Activated CD8-positive, alpha-beta T cell treated with anti-CD3 and anti-CD28 coated beads for 36 hours (primary cell): ENCODE data around the gene GTF2F2. TPM values are rescaled to one million over a fixed set of nuclear protein-coding genes. Genes with fewer than 3 reads are reported as not detected.
"Not testable (repeated sequence)": the region's sequence is repeated elsewhere in the genome, so short reads cannot be mapped to it uniquely, and the experiment has no call there.

Source experiments
- ATAC-seq: fragments of 200-7000 bp; cut with Tn5 transposase; one replicate; pipeline ENCODE4 v1.10.0; 2021; ENCODE audit warnings: mild to moderate bottlenecking, moderate library complexity
- CTCF ChIA-PET: fragments of 350-600 bp; sonication (Branson Sonifier 250); formaldehyde crosslinking; loops from one replicate; lab custom pipeline; 2021; ENCODE audit warnings: antibody characterized with exemption; lab: Charles Lee
- POLR2A ChIA-PET: fragments of 350-600 bp; sonication (Branson Sonifier 250); formaldehyde crosslinking; loops from one replicate; lab custom pipeline; 2021; ENCODE audit warnings: antibody characterized with exemption; lab: Charles Lee
- DNase-seq: peaks from one replicate; pipeline ENCODE4 v3.0.0-alpha.2; 2020
- H3K27ac Mint-ChIP-seq: one replicate; pipeline ENCODE4 v1.8.0; 2021; ENCODE audit warnings: mild to moderate bottlenecking, mixed read lengths
- H3K27me3 Mint-ChIP-seq: one replicate; pipeline ENCODE4 v1.8.0; 2021; ENCODE audit warnings: mixed read lengths
- H3K36me3 Mint-ChIP-seq: one replicate; pipeline ENCODE4 v1.8.0; 2021; ENCODE audit warnings: low read depth, mixed read lengths
- H3K4me1 Mint-ChIP-seq: one replicate; pipeline ENCODE4 v1.8.0; 2021; ENCODE audit warnings: low read depth, mixed read lengths
- H3K4me3 Mint-ChIP-seq: one replicate; pipeline ENCODE4 v1.8.0; 2021; ENCODE audit warnings: mild to moderate bottlenecking, moderate library complexity, mixed read lengths
- H3K9me3 Mint-ChIP-seq: one replicate; pipeline ENCODE4 v1.8.0; 2021; ENCODE audit warnings: mixed read lengths
- intact Hi-C: fragments of 100-400 bp; cut with micrococcal nuclease; formaldehyde crosslinking; loops from one replicate; pipeline ENCODE4 v1.10.0; 2022
- total RNA-seq, 2 experiments: library from RNA; stranded (reverse); gene quantifications; one replicate each; pipeline ENCODE4 v1.2.3, GENCODE V29; 2021
- TF ChIP-seq, protein P1 (sequence below): fragments of 200-600 bp; IDR thresholded peaks from one replicate; pipeline ENCODE4 v1.8.0; 2022; ENCODE audit warnings: antibody characterized with exemption, mild to moderate bottlenecking

The GTF2F2 gene
- total RNA-seq, 2 experiments from 2014 or later = 25.8 to 28.9 TPM

GRCh38 chr13:45297456-45298205 is 177.3 kb downstream of the GTF2F2 start:
- intact Hi-C loops = no loop called here
- H3K27me3 Mint-ChIP-seq = peaks cover 2% of the 10 kb centered on the region
- ChIA-PET CTCF (interaction anchor here (1.1 to 5.3 kb wide), 8 partner anchors 11 to 250 kb away, joined by 3 to 32 read pairs (median 4); no protein-coding TSS in a partner anchor), POLR2A (interaction anchor here (0.7 to 1.1 kb wide), 4 partner anchors 9 to 248 kb away, joined by 3 to 4 read pairs (median 3); no protein-coding TSS in a partner anchor)
- H3K9me3 Mint-ChIP-seq = no peaks in the 10 kb centered on the region
- DNase-seq (peak; percentile 16), ATAC-seq (peak; percentile 79)
- H3K4me3 Mint-ChIP-seq = no peak overlapping the region
- peaks cover 34% of the 10 kb centered on the region for H3K4me1 Mint-ChIP-seq
- peaks cover 5% of the 10 kb centered on the region for H3K36me3 Mint-ChIP-seq
- TF ChIP-seq, protein P1, sequence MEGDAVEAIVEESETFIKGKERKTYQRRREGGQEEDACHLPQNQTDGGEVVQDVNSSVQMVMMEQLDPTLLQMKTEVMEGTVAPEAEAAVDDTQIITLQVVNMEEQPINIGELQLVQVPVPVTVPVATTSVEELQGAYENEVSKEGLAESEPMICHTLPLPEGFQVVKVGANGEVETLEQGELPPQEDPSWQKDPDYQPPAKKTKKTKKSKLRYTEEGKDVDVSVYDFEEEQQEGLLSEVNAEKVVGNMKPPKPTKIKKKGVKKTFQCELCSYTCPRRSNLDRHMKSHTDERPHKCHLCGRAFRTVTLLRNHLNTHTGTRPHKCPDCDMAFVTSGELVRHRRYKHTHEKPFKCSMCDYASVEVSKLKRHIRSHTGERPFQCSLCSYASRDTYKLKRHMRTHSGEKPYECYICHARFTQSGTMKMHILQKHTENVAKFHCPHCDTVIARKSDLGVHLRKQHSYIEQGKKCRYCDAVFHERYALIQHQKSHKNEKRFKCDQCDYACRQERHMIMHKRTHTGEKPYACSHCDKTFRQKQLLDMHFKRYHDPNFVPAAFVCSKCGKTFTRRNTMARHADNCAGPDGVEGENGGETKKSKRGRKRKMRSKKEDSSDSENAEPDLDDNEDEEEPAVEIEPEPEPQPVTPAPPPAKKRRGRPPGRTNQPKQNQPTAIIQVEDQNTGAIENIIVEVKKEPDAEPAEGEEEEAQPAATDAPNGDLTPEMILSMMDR = no peak
- H3K27ac Mint-ChIP-seq = peak overlapping the region; percentile 53

DNA sequence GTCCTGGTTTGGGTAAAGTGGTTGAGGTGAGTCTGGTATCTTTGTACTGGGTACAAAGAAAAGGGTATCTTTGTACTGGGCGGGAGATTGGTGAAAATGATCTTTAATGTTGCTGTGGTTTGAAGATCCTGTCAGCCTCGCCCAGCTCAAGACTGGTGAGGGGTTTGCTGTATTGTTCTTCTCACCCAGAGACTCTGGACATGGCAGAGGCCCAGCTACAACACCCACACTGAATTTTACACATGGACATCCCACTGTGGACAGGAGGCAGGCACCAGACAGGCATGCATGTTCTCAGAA is 177.8 kb downstream of the GTF2F2 start:
- H3K4me1 Mint-ChIP-seq = peaks cover 34% of the 10 kb centered on the region
- CTCF ChIA-PET = interaction anchor here (1.1 to 5.3 kb wide), 8 partner anchors 11 to 251 kb away, joined by 3 to 32 read pairs (median 4); no protein-coding TSS in a partner anchor
- intact Hi-C loops = no loop called here
- H3K27ac Mint-ChIP-seq = peak overlapping the region; percentile 53
- peaks cover 2% of the 10 kb centered on the region for H3K27me3 Mint-ChIP-seq
- ATAC-seq = no peak
- no peak overlapping the region for H3K4me3 Mint-ChIP-seq
- no peaks in the 10 kb centered on the region for H3K9me3 Mint-ChIP-seq
- DNase-seq = no peak
- POLR2A ChIA-PET = interaction anchor here (0.8 to 1.1 kb wide), 3 partner anchors 15 to 248 kb away, joined by 3 to 4 read pairs (median 3); no protein-coding TSS in a partner anchor
- peaks cover 5% of the 10 kb centered on the region for H3K36me3 Mint-ChIP-seq
- TF ChIP-seq, protein P1 = no peak

DNA sequence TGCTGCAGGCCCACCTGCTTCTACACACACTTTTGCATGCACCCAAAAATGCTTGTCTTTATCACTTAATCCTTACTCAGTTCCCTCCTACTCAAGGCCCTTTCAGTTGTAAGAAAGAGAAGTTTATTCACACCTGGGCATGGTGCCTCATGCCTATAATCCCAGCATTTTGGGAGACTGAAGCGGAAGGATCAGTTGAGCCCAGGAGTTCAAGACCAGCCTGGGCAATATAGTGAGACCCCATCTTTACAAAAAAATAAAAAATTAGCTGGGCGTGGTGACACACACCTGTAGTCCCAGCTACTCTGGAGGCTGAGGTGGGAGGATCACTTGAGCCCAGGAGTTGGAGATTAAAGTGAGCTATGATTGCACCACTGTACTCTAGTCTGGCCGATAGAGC is 178.2 kb downstream of the GTF2F2 start:
- H3K27me3 Mint-ChIP-seq, H3K9me3 Mint-ChIP-seq, DNase-seq, H3K27ac Mint-ChIP-seq, ATAC-seq, intact Hi-C loops, H3K36me3 Mint-ChIP-seq, H3K4me3 Mint-ChIP-seq: not testable (repeated sequence)
- ChIA-PET POLR2A (interaction anchor here (0.8 kb wide), 1 partner anchor 36 kb away, joined by 4 read pairs; no protein-coding TSS in a partner anchor), CTCF (interaction anchor here (1.1 to 5.3 kb wide), 8 partner anchors 10 to 251 kb away, joined by 3 to 32 read pairs (median 4); no protein-coding TSS in a partner anchor)
- H3K4me1 Mint-ChIP-seq = peaks cover 34% of the 10 kb centered on the region

- H3K27ac Mint-ChIP-seq = no peak overlapping the region
- peaks cover 2% of the 10 kb centered on the region for H3K27me3 Mint-ChIP-seq
These were observed 178.9 kb downstream of the GTF2F2 start for GRCh38 chr13:45299194-45299593.

GRCh38 chr13:45300190-45300985 is 180.1 kb downstream of the GTF2F2 start:
- TF ChIP-seq, protein P1 = no peak
- intact Hi-C loops = no loop called here
- ATAC-seq = no peak

More at GRCh38 chr13:45299194-45299593, 178.9 kb downstream of the GTF2F2 start:
- intact Hi-C loops = no loop called here
- ATAC-seq (no peak), DNase-seq (no peak)
- Mint-ChIP-seq H3K9me3 (no peaks in the 10 kb centered on the region), H3K4me1 (peaks cover 34% of the 10 kb centered on the region), H3K36me3 (peaks cover 5% of the 10 kb centered on the region), H3K4me3 (no peak overlapping the region)
- POLR2A ChIA-PET = no interaction called here
- TF ChIP-seq, protein P1 = no peak
- CTCF ChIA-PET = interaction anchor here (1.2 to 5.3 kb wide), 4 partner anchors 10 to 252 kb away, joined by 4 to 32 read pairs (median 13); no protein-coding TSS in a partner anchor

More at GRCh38 chr13:45300190-45300985, 180.1 kb downstream of the GTF2F2 start:
- Mint-ChIP-seq H3K36me3 (peaks cover 5% of the 10 kb centered on the region), H3K27ac (no peak overlapping the region), H3K4me3 (no peak overlapping the region), H3K4me1 (peaks cover 32% of the 10 kb centered on the region), H3K27me3 (peaks cover 2% of the 10 kb centered on the region), H3K9me3 (no peaks in the 10 kb centered on the region)
- no peak for DNase-seq
- ChIA-PET CTCF (interaction anchor here (1.1 to 5.3 kb wide), 2 partner anchors 9 to 254 kb away, joined by 5 to 32 read pairs; no protein-coding TSS in a partner anchor), POLR2A (interaction anchor here (0.8 kb wide), 1 partner anchor 245 kb away, joined by 3 read pairs; no protein-coding TSS in a partner anchor)
